Suprapubic skin (tissue), 4 donors: Measurements from ENCODE around the gene FCGR3A. TPM values are rescaled to one million over a fixed set of nuclear protein-coding genes. Genes with fewer than 3 reads are reported as not detected.
"Not testable (repeated sequence)": the region's sequence is repeated elsewhere in the genome, so short reads cannot be mapped to it uniquely, and the experiment has no call there.

ENCODE experiments used
- DNase-seq, 2 donors: peaks; one replicate each; pipeline ENCODE4 v3.0.0-alpha.2; 2019; ENCODE audit warnings: low spot score in 2 of 2
- H3K27ac ChIP-seq: fragments of 200-600 bp; sonication (generic); one replicate; pipeline ENCODE4 v1.5.1; 2019
- H3K27me3 ChIP-seq: fragments of 200-600 bp; sonication (generic); one replicate; pipeline ENCODE4 v1.5.1; 2019
- H3K36me3 ChIP-seq: fragments of 200-600 bp; sonication (generic); one replicate; pipeline ENCODE4 v1.5.1; 2019
- H3K4me1 ChIP-seq: fragments of 200-600 bp; sonication (generic); one replicate; pipeline ENCODE4 v1.5.1; 2019
- H3K4me3 ChIP-seq: fragments of 200-600 bp; sonication (generic); one replicate; pipeline ENCODE4 v1.5.1; 2019; ENCODE audit warnings: mild to moderate bottlenecking
- H3K9me3 ChIP-seq: fragments of 200-600 bp; sonication (generic); one replicate; pipeline ENCODE4 v1.5.1; 2019
- POLR2AphosphoS5 ChIP-seq, 3 donors: sonication (generic); formaldehyde crosslinking; IDR thresholded peaks; one replicate each; pipeline ENCODE4 v1.6.1; 2017; ENCODE audit warnings: antibody characterized with exemption in 3 of 3
- WGBS: methylation state at CpG from one replicate; pipeline ENCODE4 v1.1.5; 2018; 5-methylcytosine and 5-hydroxymethylcytosine counted together
- total RNA-seq, 4 donors: library from RNA; depleted of rRNA; stranded (reverse); fragments of >200 nt; gene quantifications; one replicate each; pipeline ENCODE4 v1.1.0, GENCODE V29; 2016

The FCGR3A gene
- total RNA-seq, 4 donors from 2014 or later, result 0.98 to 5.3 (median 1.4) TPM

DNA sequence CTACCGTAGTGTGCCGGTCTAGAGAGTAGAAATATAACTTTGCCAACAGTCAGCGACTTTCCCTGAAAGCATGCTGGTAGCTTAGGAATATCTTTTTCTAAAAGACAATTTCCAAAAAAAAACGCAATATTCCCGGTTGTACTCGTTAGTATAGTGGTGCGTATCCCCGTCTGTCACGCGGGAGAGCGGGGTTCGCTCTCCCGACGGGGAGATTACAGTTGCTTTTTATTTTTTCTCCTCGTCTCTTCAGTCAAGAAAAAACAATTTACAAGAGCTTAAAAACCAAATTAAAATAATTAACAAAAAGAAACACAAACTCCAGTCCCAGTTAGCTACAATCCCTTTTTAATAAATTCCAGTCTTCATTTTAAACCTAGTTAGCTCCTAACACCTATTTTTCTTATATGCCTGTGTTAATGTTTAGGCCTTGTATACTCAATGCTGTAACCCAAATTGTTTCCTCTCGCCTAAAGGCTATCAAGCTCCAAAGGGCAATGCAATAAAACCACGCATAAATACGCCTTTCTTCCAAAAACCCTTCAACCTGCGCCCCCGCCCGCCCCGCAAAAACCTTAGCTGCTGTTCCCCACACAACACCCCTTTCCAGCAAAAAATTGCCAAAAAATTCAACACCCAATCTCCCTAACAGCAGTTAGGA lies 17.5 kb downstream of the FCGR3A start:
- no peaks in the 10 kb centered on the region for H3K27me3 ChIP-seq
- no peak for DNase-seq
- WGBS, result 79% methylated on average over 22 of the region's 22 CpGs

GRCh38 chr1:161530671-161531641 lies 18.7 kb downstream of the FCGR3A start:
- 1% methylated on average over 30 of the region's 56 CpGs for WGBS
- DNase-seq, result peak; percentile 88 to 90
- H3K36me3 ChIP-seq, H3K9me3 ChIP-seq, H3K27me3 ChIP-seq: not testable (repeated sequence)
- peak in 1 of 3 donors; percentile 14 for TF ChIP-seq POLR2AphosphoS5 (IDR thresholded peaks at IDR 0.05)
- peak overlapping the region; percentile 86 for H3K27ac ChIP-seq
- peaks cover 17% of the 10 kb centered on the region for H3K4me1 ChIP-seq
- peak overlapping the region; percentile 73 for H3K4me3 ChIP-seq

More for the DNA sequence above, 17.5 kb downstream of the FCGR3A start:
- no peaks in the 10 kb centered on the region for H3K36me3 ChIP-seq
- no peaks in the 10 kb centered on the region for H3K9me3 ChIP-seq
- H3K4me3 ChIP-seq, result no peak overlapping the region
- H3K27ac ChIP-seq, result no peak overlapping the region
- TF ChIP-seq POLR2AphosphoS5 (IDR thresholded peaks at IDR 0.05), result no peak
- peaks cover 17% of the 10 kb centered on the region for H3K4me1 ChIP-seq

GRCh38 chr1:161530158-161530557 lies 19.5 kb downstream of the FCGR3A start:
- H3K36me3 ChIP-seq, H3K27me3 ChIP-seq, DNase-seq, H3K9me3 ChIP-seq: not testable (repeated sequence)
- H3K4me1 ChIP-seq, result peaks cover 18% of the 10 kb centered on the region
- peak overlapping the region; percentile 86 for H3K27ac ChIP-seq
- peak overlapping the region; percentile 73 for H3K4me3 ChIP-seq
- WGBS, result under 1% methylated on average over 13 of the region's 13 CpGs

DNA sequence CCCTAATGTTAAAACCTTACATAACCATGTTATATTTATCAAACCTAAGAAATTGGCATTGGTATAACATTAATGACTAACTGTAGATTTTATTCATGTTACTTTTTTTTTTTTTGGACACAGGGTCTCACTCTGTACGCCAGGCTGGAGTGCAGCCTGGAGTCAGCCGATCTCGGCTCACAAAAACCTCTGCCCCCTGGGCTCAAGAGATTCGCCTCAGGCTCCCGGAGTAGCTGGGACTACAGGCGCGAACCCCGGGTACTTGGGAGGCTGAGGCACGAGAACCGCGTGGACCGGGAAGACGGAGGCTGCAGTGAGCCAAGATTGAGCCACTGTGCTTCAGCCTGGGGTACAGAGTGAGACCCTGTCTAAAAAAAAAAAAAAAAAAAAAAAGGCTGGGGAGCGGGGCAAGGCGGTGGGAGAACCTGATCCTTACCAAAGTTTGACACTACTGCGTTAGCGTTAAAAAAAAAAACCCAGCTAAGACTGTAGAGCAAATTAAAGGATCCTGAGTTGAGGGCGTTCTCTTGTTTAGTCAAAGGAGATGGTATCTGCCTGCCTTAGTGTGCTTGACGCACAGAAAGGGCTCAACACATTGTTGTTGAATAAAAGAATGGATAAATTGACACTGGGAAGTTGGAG lies 20.0 kb downstream of the FCGR3A start:
- H3K27ac ChIP-seq, H3K9me3 ChIP-seq, H3K36me3 ChIP-seq, DNase-seq, H3K27me3 ChIP-seq: not testable (repeated sequence)
- Histone ChIP-seq H3K4me3 (peak overlapping the region; percentile 73), H3K4me1 (peaks cover 22% of the 10 kb centered on the region)
- 20% methylated on average over 19 of the region's 19 CpGs for WGBS

DNA sequence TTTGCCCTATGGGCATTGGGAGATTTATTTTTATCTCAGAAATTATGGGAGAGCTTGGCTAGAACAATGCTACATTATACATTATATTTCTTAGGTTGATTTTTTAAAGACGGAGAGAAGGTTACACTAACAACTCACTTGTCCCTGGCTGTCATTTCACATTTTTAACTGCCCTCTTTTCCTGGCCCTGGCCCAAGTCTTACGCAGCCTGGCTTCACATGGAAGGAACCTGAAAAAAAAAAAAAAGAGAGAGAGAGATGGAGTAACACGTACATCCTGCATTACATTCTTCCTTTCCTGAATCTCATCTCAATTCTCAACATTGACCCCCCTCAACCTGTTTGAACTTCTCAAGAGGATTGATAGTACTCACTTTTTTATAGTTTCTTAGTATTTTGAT lies 21.1 kb downstream of the FCGR3A start:
- not testable (repeated sequence) for DNase-seq, H3K4me3 ChIP-seq, H3K27ac ChIP-seq

DNA sequence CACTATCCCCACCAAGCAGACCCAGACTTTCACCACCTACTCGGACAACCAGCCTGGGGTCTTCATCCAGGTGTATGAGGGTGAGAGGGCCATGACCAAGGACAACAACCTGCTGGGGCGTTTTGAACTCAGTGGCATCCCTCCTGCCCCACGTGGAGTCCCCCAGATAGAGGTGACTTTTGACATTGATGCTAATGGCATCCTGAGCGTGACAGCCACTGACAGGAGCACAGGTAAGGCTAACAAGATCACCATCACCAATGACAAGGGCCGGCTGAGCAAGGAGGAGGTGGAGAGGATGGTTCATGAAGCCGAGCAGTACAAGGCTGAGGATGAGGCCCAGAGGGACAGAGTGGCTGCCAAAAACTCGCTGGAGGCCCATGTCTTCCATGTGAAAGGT lies 23.7 kb downstream of the FCGR3A start:
- not testable (repeated sequence) for H3K36me3 ChIP-seq

More for the DNA sequence above, 21.1 kb downstream of the FCGR3A start:
- H3K36me3 ChIP-seq, H3K27me3 ChIP-seq, H3K9me3 ChIP-seq: not testable (repeated sequence)
- WGBS, result 16% methylated on average over 3 of the region's 3 CpGs
- peaks cover 22% of the 10 kb centered on the region for H3K4me1 ChIP-seq

GRCh38 chr1:161525321-161525720 lies 24.3 kb downstream of the FCGR3A start:
- H3K36me3 ChIP-seq, H3K27ac ChIP-seq, H3K27me3 ChIP-seq, DNase-seq, H3K9me3 ChIP-seq: not testable (repeated sequence)
- H3K4me3 ChIP-seq, result peak overlapping the region; percentile 72
- peaks cover 14% of the 10 kb centered on the region for H3K4me1 ChIP-seq
- WGBS, result no CpG with 5 or more reads among the region's 23 CpGs

More for the DNA sequence above, 23.7 kb downstream of the FCGR3A start:
- not testable (repeated sequence) for H3K27ac ChIP-seq, DNase-seq, H3K9me3 ChIP-seq, H3K4me3 ChIP-seq, H3K27me3 ChIP-seq
- peaks cover 14% of the 10 kb centered on the region for H3K4me1 ChIP-seq
- 96% methylated on average over 4 of the region's 7 CpGs for WGBS

DNA sequence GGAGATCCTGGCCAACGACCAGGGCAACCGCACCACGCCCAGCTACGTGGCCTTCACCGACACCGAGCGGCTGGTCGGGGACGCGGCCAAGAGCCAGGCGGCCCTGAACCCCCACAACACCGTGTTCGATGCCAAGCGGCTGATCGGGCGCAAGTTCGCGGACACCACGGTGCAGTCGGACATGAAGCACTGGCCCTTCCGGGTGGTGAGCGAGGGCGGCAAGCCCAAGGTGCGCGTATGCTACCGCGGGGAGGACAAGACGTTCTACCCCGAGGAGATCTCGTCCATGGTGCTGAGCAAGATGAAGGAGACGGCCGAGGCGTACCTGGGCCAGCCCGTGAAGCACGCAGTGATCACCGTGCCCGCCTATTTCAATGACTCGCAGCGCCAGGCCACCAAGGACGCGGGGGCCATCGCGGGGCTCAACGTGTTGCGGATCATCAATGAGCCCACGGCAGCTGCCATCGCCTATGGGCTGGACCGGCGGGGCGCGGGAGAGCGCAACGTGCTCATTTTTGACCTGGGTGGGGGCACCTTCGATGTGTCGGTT lies 24.8 kb downstream of the FCGR3A start:
- peak overlapping the region; percentile 24 for H3K27ac ChIP-seq
- peak overlapping the region; percentile 72 for H3K4me3 ChIP-seq
- no CpG with 5 or more reads among the region's 55 CpGs for WGBS
- DNase-seq, H3K36me3 ChIP-seq, H3K27me3 ChIP-seq, H3K9me3 ChIP-seq: not testable (repeated sequence)
- H3K4me1 ChIP-seq, result peaks cover 11% of the 10 kb centered on the region
